GM12874 (cell line): ENCODE results near the gene HPN.

Experiments
- TF ChIP-seq, protein P1 (sequence below): IDR thresholded peaks from 2 replicates; pipeline ENCODE4 v1.5.1; 2011; ENCODE audit warnings: low read depth, mild to moderate bottlenecking, control low read depth, low read length, moderate library complexity; ENCODE audit not compliant: insufficient read depth

Gene HPN

DNA sequence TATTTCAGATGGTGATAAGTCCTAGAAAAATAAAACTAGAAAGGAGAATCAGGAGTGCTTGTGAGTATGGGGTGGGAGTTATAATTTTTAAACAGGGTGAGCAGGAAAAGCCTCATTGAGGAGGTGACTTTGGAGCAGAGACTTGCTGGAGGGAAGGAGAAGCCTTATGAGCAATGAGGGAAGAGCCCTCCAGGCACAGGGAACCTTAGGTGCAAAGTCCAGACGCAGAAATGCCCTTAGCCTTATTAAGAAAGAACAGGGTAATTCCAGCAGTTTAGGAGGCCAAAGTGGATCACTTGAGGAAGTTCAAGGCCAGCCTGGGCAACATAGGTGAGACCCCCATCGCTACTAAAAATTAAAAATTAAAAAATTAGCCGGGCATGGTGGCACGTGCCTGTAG is 53.1 kb downstream of the HPN start:
- TF ChIP-seq, protein P1, sequence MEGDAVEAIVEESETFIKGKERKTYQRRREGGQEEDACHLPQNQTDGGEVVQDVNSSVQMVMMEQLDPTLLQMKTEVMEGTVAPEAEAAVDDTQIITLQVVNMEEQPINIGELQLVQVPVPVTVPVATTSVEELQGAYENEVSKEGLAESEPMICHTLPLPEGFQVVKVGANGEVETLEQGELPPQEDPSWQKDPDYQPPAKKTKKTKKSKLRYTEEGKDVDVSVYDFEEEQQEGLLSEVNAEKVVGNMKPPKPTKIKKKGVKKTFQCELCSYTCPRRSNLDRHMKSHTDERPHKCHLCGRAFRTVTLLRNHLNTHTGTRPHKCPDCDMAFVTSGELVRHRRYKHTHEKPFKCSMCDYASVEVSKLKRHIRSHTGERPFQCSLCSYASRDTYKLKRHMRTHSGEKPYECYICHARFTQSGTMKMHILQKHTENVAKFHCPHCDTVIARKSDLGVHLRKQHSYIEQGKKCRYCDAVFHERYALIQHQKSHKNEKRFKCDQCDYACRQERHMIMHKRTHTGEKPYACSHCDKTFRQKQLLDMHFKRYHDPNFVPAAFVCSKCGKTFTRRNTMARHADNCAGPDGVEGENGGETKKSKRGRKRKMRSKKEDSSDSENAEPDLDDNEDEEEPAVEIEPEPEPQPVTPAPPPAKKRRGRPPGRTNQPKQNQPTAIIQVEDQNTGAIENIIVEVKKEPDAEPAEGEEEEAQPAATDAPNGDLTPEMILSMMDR, result no peak

DNA sequence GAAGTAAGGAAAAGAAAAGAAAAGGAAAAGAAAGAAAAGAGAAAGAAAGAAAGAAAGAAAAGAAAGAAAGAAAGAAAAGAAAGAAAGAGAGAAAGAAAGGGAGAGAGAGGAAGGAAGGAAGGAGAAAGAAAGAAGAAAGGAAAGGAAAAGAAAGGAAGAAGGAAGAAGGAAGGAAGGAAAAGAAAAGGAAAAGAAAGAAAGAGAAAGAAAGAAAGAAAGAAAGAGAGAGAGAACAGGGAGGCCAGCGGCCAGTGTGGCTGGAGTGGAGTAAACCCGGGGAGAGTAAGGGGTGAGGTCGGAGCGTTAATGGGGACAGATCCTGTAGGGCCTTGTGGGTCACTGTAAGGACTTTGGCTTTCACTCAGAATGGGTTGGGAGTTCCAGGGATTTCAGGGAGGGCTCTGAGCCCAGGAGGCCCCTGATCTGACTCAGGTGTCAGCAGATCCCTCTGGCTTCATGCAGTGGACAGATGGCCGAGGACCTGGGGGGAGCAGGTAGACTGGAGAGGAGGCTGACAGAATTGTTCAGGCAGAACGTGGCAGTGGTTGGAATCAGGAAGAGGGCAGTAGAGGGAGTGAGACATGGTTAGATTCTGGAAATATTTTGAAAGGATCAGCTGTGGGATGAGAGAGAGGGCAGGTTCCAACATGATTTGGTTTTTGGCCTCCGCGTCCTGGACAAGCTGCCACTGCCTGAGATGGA is 54.3 kb downstream of the HPN start:
- TF ChIP-seq, protein P1, result no peak

GRCh38 chr19:35098413-35099049 is 57.0 kb downstream of the HPN start:
- TF ChIP-seq, protein P1, result no peak

DNA sequence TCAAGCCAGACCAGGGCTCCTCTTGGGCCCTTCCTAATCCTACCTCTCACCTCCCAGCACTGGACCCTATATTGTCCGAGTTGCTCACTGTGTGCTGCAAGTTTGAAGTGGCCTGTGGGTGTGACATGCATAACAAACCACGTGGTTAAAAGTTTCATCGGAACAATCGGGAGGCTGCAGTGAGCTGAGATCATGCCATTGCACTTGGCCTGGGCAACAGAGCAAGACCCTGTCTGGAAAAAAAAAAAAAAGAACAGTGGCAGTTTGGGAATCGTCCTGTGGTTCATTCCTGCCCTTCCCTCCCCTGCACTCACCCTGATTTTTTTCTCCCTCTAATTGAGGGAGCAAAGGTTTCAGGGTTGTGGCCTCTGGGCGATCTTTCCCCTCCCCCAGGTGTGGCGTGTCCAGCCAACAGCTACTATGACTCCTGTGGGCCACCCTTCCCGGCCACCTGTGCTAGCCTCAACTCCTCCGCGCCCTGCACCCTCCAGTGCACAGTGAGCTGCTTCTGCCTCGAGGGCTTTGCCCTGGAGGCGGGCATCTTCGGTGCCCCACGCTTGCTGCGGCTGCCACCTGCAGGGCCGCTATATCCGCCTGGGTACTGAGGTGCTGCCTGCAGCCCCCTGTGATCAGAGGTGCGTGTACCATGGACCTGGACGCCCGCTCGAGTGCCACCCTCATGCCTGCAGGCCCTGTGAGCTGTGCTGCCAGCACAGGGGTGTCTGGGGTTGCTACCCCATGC is 57.8 kb downstream of the HPN start:
- TF ChIP-seq, protein P1, result no peak

DNA sequence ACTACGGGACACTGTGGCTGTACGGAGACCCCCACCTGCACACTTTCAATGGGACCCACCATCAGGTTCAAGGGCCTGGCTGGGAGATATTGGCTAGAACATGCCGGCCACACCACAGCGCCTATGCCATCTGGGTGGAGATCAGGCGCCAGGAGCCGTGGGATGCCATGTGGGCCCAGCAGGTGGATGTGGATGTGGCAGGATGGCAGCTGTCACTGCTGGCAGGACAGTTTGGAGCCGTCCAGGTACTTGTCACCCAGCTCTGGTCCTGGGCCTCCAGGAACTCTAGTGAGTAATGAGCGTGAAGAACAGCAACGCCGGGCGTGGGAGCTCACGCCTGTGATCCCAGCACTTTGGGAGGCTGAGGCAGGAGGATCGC is 58.4 kb downstream of the HPN start:
- TF ChIP-seq, protein P1, result no peak

GRCh38 chr19:35100588-35101533 is 59.3 kb downstream of the HPN start:
- TF ChIP-seq, protein P1, result no peak
